K562 (cell line): ENCODE results near the gene COX7A2. TPM values are rescaled to one million over a fixed set of nuclear protein-coding genes. Genes with fewer than 3 reads are reported as not detected.

Experiments
- ATAC-seq: fragments of 200-7000 bp; cut with Tn5 transposase; 3 replicates; pipeline ENCODE4 v1.9.1; 2020; ENCODE audit warnings: moderate library complexity
- BruUV-seq: library from RNA; stranded (reverse); fragments of 400-500 nt; replicated peaks from 2 replicates; lab custom pipeline; 2021; lab: Mats Ljungman, UMichigan
- CTCF ChIA-PET: fragments of 300-600 bp; formaldehyde crosslinking; extraction: SDS; loops from one replicate; lab custom pipeline; 2021; ENCODE audit warnings: low intra/inter-chr PET ratio; lab: Yijun Ruan, JAX
- POLR2A ChIA-PET: fragments of 300-600, 350-650 bp; sonication (Branson Sonifier 250); formaldehyde crosslinking; extraction: SDS; loops from one replicate; lab custom pipeline; 2021; ENCODE audit warnings: antibody characterized with exemption, inconsistent platforms; lab: Yijun Ruan, JAX
- DNase-seq, 4 experiments: peaks; one replicate each; pipeline versions ENCODE4 v3.0.0 to v3.0.0-alpha.2; 2011 to 2018; ENCODE audit warnings: low spot score in 3 of 4, mixed read lengths in 3 of 4; ENCODE audit errors: extremely low read depth in 1 of 4
- FAIRE-seq: peaks from 2 replicates; lab custom pipeline; 2011; peaks lifted over from hg19 to GRCh38; lab: Jason Lieb, UNC
- H2AFZ ChIP-seq: 2 replicates; pipeline ENCODE4 v1.6.0; 2011; ENCODE audit warnings: low read depth, low read length, control low read depth, inconsistent platforms
- H3K27ac ChIP-seq: fragments of 200-600 bp; 3 replicates; pipeline ENCODE4 v1.8.0; 2011; ENCODE audit warnings: low read depth, mild to moderate bottlenecking, control low read depth, inconsistent platforms, low read length, moderate library complexity, mixed read lengths; ENCODE audit errors: extremely low read depth
- H3K27me3 ChIP-seq, 2 experiments: fragments of 300-600 bp in 1 of 2; 2 replicates in 1 of 2; 3 replicates in 1 of 2; pipeline versions ENCODE4 v1.6.0 to v1.8.0; 2011; ENCODE audit warnings: inconsistent platforms in 2 of 2, low read length in 2 of 2, mild to moderate bottlenecking in 1 of 2, mixed read lengths in 1 of 2, moderate library complexity in 1 of 2; ENCODE audit not compliant: control insufficient read depth in 2 of 2, insufficient read depth in 2 of 2
- H3K36me3 ChIP-seq: fragments of 300-600 bp; 3 replicates; pipeline ENCODE4 v1.8.0; 2011; ENCODE audit warnings: mild to moderate bottlenecking, low read length, inconsistent platforms; ENCODE audit not compliant: control insufficient read depth, insufficient read depth
- H3K4me1 ChIP-seq, 2 experiments: fragments of 200-600 bp in 1 of 2; replicated peaks in 1 of 2; 2 replicates in 1 of 2; 3 replicates in 1 of 2; pipeline versions ENCODE4 v1.5.1 to v1.8.0; 2011; ENCODE audit warnings: inconsistent platforms in 2 of 2, low read length in 2 of 2, mild to moderate bottlenecking in 1 of 2, mixed read lengths in 1 of 2, moderate library complexity in 1 of 2; ENCODE audit not compliant: control insufficient read depth in 2 of 2, insufficient read depth in 2 of 2
- H3K4me2 ChIP-seq: 2 replicates; pipeline ENCODE4 v1.6.1; 2011; ENCODE audit warnings: low read length, control low read depth, inconsistent platforms, mixed read lengths; ENCODE audit not compliant: insufficient read depth
- H3K4me3 ChIP-seq: fragments of 200-600 bp; sonication (generic), shearing (Covaris generic); 2 replicates; pipeline ENCODE4 v1.5.1; 2016; ENCODE audit warnings: control low read depth, inconsistent platforms
- H3K79me2 ChIP-seq: fragments of 200-600 bp; 3 replicates; pipeline ENCODE4 v1.8.0; 2011; ENCODE audit warnings: low read length, inconsistent platforms; ENCODE audit not compliant: control insufficient read depth, insufficient read depth
- H3K9ac ChIP-seq, 2 experiments: 2 replicates each; pipeline versions ENCODE4 v1.6.0 to v1.6.1; 2011; ENCODE audit warnings: low read depth in 2 of 2, low read length in 2 of 2, control low read depth in 1 of 2, inconsistent platforms in 1 of 2, mild to moderate bottlenecking in 1 of 2, mixed read lengths in 1 of 2; ENCODE audit not compliant: insufficient read depth in 1 of 2
- H3K9me1 ChIP-seq: one replicate; pipeline ENCODE4 v1.6.0; 2011; ENCODE audit warnings: inconsistent platforms, mild to moderate bottlenecking, low read length, moderate library complexity; ENCODE audit not compliant: control insufficient read depth, insufficient read depth
- H3K9me3 ChIP-seq: replicated peaks from 2 replicates; pipeline ENCODE4 v1.5.1; 2011; ENCODE audit warnings: low read depth, low read length, inconsistent platforms; ENCODE audit not compliant: control insufficient read depth, insufficient read depth
- H4K20me1 ChIP-seq: replicated peaks from 2 replicates; pipeline ENCODE4 v1.6.1; 2011; ENCODE audit warnings: low read length, inconsistent platforms, mixed read lengths; ENCODE audit not compliant: control insufficient read depth, insufficient read depth
- BRCA1 ChIP-seq, 2 experiments: fragments of 450-650 bp in 1 of 2; sonication (generic) in 1 of 2; formaldehyde crosslinking in 1 of 2; IDR thresholded peaks; 2 replicates each; pipeline versions ENCODE4 v1.5.0 to v1.6.1; 2017 to 2020; ENCODE audit warnings: mild to moderate bottlenecking in 1 of 2, missing genetic modification reagents in 1 of 2
- CBX1 ChIP-seq: sonication (generic); IDR thresholded peaks from 2 replicates; pipeline ENCODE4 v1.6.1; 2016; ENCODE audit warnings: antibody characterized with exemption, low read depth, mild to moderate bottlenecking
- ELF1 ChIP-seq: fragments of 200-800 bp; sonication (Bioruptor generic); IDR thresholded peaks from 2 replicates; pipeline ENCODE4 v1.6.1; 2016; ENCODE audit warnings: missing genetic modification characterization, missing compliant biosample characterization
- JUN ChIP-seq, 2 experiments: sonication (generic) in 1 of 2; formaldehyde crosslinking in 1 of 2; IDR thresholded peaks; 2 replicates each; pipeline versions ENCODE4 v1.6.1 to v1.8.0; 2012 to 2022; ENCODE audit warnings: borderline replicate concordance in 2 of 2, mild to moderate bottlenecking in 2 of 2, improper control_type of control experiment in 1 of 2, low read depth in 1 of 2, low read length in 1 of 2, missing genetic modification reagents in 1 of 2
- JUND ChIP-seq, 2 experiments: IDR thresholded peaks; 2 replicates in 1 of 2; 3 replicates in 1 of 2; pipeline ENCODE4 v1.6.1; 2011; ENCODE audit warnings: borderline replicate concordance in 2 of 2, low read depth in 2 of 2, low read length in 2 of 2, improper control_type of control experiment in 1 of 2, missing biosample characterization in 1 of 2, missing genetic modification characterization in 1 of 2, missing genetic modification reagents in 1 of 2
- MAFG ChIP-seq: fragments of 450-650 bp; conservative IDR thresholded peaks from 2 replicates; pipeline ENCODE4 v1.6.1; 2016; ENCODE audit warnings: missing genetic modification characterization, missing compliant biosample characterization
- NFIC ChIP-seq: fragments of 450-650 bp; IDR thresholded peaks from 2 replicates; pipeline ENCODE4 v1.6.1; 2017; ENCODE audit warnings: mild to moderate bottlenecking, inconsistent platforms
- PTBP1 ChIP-seq: fragments of 200-400 bp; formaldehyde crosslinking; IDR thresholded peaks from 2 replicates; pipeline ENCODE4 v1.6.1; 2017; ENCODE audit warnings: low read depth, low read length
- SOX6 ChIP-seq: fragments of 450-650 bp; IDR thresholded peaks from 2 replicates; pipeline ENCODE4 v1.6.1; 2014; ENCODE audit warnings: mild to moderate bottlenecking
- THRAP3 ChIP-seq: fragments of 450-650 bp; IDR thresholded peaks from 2 replicates; pipeline ENCODE4 v1.6.1; 2016; ENCODE audit warnings: mild to moderate bottlenecking, inconsistent platforms, borderline replicate concordance
- YY1 ChIP-seq, 3 experiments: IDR thresholded peaks; 2 replicates each; pipeline ENCODE4 v1.6.1; 2011; ENCODE audit warnings: low read length in 2 of 3, mild to moderate bottlenecking in 2 of 3, moderate library complexity in 2 of 3, borderline replicate concordance in 1 of 3, control low read depth in 1 of 3, low read depth in 1 of 3; ENCODE audit not compliant: insufficient read depth in 3 of 3, insufficient replicate concordance in 2 of 3, control insufficient read depth in 1 of 3, insufficient read length in 1 of 3; ENCODE audit errors: extremely low read depth in 1 of 3
- ZFX ChIP-seq: sonication (generic); formaldehyde crosslinking; IDR thresholded peaks from 2 replicates; pipeline ENCODE4 v1.8.0; 2022; ENCODE audit warnings: mild to moderate bottlenecking, missing genetic modification reagents, moderate library complexity
- ZNF507 ChIP-seq: conservative IDR thresholded peaks from 2 replicates; pipeline ENCODE4 v1.6.1; 2017; ENCODE audit warnings: missing genetic modification characterization, missing compliant biosample characterization
- ZNF79 ChIP-seq: fragments of 250-450 bp; sonication (Bioruptor Pico); IDR thresholded peaks from 2 replicates; pipeline ENCODE4 v1.4.0; 2020; ENCODE audit warnings: low read depth, mild to moderate bottlenecking, moderate library complexity
- WGBS: fragments of 100-300 bp; shearing (Covaris generic); methylation state at CpG from one replicate; pipeline ENCODE4 v1.1.6; 2016; ENCODE audit warnings: low coverage, mixed read lengths; ENCODE audit not compliant: insufficient coverage; ENCODE audit errors: missing lambda C conversion rate; 5-methylcytosine and 5-hydroxymethylcytosine counted together
- in situ Hi-C: fragments of 300-500 bp; cut with MboI; formaldehyde crosslinking; loops from 4 replicates; pipeline ENCODE4 v1.15.0; 2018; ENCODE audit warnings: inconsistent platforms, mixed read lengths
- intact Hi-C: fragments of 100-400 bp; cut with micrococcal nuclease; formaldehyde crosslinking; loops from 2 replicates; pipeline ENCODE4 v1.14.2; 2022
- polyA plus RNA-seq, 8 experiments: library from polyadenylated mRNA; depleted of rRNA in 4 of 8; stranded (reverse) in 5 of 8; unstranded in 3 of 8; fragments of >200 nt; fragmentation: Nextera tagmentation in 2 of 8; fragmentation: Illumina TruSeq in 1 of 8; extraction: Ambion mirVana in 2 of 8; extraction: Trizol in 1 of 8; gene quantifications; 2 replicates each; pipeline versions ENCODE4 v1.2.1 to v1.2.3, GENCODE V29; 2011 to 2014; ENCODE audit warnings: inconsistent platforms in 1 of 8, missing spikeins in 1 of 8
- total RNA-seq, 7 experiments: library from RNA; depleted of rRNA in 6 of 7; stranded (reverse); fragments of >200 nt in 6 of 7; fragmentation: Illumina TruSeq in 2 of 7; extraction: Trizol in 2 of 7; gene quantifications; 2 replicates each; pipeline versions ENCODE4 v1.2.1 to v1.2.3, GENCODE V29; 2011 to 2021; ENCODE audit warnings: low replicate concordance in 1 of 7
- TF ChIP-seq, protein P1 (sequence below): sonication (generic); formaldehyde crosslinking; IDR thresholded peaks from 2 replicates; pipeline ENCODE4 v1.8.0; 2022; ENCODE audit warnings: missing genetic modification reagents, mild to moderate bottlenecking, borderline replicate concordance
- TF ChIP-seq, protein P2 (sequence below): fragments of 250-450 bp; sonication (Bioruptor Pico); IDR thresholded peaks from 2 replicates; pipeline ENCODE4 v1.8.0; 2021; ENCODE audit warnings: mild to moderate bottlenecking, moderate library complexity

COX7A2 gene
- total and polyA plus RNA-seq, 9 of the 15 experiments (the other 6 are each of a cell fraction or from before 2014, with no cell fraction given): 234 to 2,216 (median 585) TPM

DNA sequence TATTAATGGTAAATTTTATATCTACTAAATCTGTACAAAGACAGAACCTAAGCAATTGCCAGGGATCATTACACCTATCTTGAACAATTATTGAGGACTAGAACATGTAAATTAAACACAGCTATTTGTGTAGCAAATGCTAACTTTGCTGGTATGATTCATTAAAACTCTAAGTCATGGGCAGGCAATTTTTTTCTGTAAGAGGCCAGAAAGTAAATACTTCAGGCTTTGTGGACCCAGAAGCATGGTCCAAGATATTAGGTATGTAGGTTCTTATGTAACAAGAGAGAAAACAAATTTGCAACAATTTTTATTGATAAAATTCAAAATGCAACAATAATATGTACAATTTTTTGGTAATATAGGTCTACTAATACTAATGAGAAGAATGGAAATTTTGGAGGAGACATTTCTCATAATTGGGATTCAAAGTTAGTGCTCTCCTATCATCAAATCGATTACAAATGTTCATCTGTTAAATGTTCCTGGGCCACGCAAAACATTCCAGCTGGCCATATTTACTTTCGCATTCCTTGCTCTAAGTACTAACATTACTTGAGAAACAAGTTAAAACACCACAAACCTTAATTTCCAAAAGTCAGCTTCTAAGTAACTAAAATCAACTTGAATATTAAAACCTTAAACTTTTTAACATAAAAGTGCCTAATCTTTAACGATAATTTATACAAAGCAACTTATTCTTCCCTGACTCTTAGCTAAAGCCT is 36.7 kb upstream of the COX7A2 start (continued):
- TF ChIP-seq BRCA1 (IDR thresholded peaks at IDR 0.05): no peak
- TF ChIP-seq BRCA1 (CRISPR knock-in tag; IDR thresholded peaks at IDR 0.05): no peak
- no peak for TF ChIP-seq ELF1 (tag)
- no peak for TF ChIP-seq MAFG (tag)
- TF ChIP-seq JUN (IDR thresholded peaks at IDR 0.05; ENCODE audit: borderline replicate concordance, low read depth, low read length): no peak
- TF ChIP-seq JUN (CRISPR knock-in tag; IDR thresholded peaks at IDR 0.05; ENCODE audit: borderline replicate concordance): no peak
- no peak for TF ChIP-seq ZNF507 (tag)

DNA sequence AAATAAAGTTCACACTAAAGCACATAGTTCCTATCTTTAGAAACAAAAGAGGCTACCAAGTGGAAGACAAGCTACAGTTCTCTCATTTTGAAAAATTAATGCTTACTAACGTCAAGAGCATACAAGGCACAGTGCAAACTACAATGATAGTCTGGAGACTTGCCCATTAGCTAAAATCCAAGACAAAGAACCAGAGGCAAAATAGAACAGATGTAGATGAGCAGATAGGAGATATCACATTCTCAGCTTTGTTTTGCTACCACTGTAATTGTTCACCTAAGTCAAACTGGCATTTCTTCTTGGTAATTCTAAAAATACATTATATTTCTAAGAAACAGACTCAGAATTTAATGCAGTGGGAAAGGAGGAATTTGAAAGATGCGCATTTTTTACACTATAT is 35.8 kb upstream of the COX7A2 start:
- no TSS peak for BruUV-seq
- no peaks in the 10 kb centered on the region for H3K9me1 ChIP-seq
- intact Hi-C loops: no loop called here
- CTCF ChIA-PET: no interaction called here
- 17% methylated on average over 2 of the region's 2 CpGs for WGBS
- H3K4me3 ChIP-seq: no peak overlapping the region
- ATAC-seq (no peak), DNase-seq (peak in 2 of 4 experiments; percentile 14 to 22), FAIRE-seq (peak; percentile 70)
- H3K27me3 ChIP-seq: no peaks in the 10 kb centered on the region
- H3K79me2 ChIP-seq: peaks cover 97% of the 10 kb centered on the region
- H3K36me3 ChIP-seq: peaks cover 11% of the 10 kb centered on the region; the same call in 2 of the 3 replicates
- POLR2A ChIA-PET: interaction anchor here (0.7 to 1.7 kb wide), 5 partner anchors 10 to 297 kb away, joined by 3 to 5 read pairs (median 3); no protein-coding TSS in a partner anchor
- in situ Hi-C loops: no loop called here
- peak overlapping the region in 1 of 2 experiments; percentile 23; a peak in 1 of 4 replicates for H3K9ac ChIP-seq
- no peak overlapping the region for H2AFZ ChIP-seq
- peaks cover 0 to 25% of the 10 kb centered on the region in 2 experiments; a peak in 3 of 5 replicates for H3K4me1 ChIP-seq
- no peaks in the 10 kb centered on the region for H3K9me3 ChIP-seq
- H4K20me1 ChIP-seq: no peaks in the 10 kb centered on the region; the same call in 1 of the 2 replicates
- peak overlapping the region; percentile 19; the same call in 1 of the 3 replicates for H3K27ac ChIP-seq
- H3K4me2 ChIP-seq: no peak overlapping the region
- no peak for TF ChIP-seq ZNF79 (CRISPR knock-in tag)
- TF ChIP-seq SOX6: peak; percentile 92
- TF ChIP-seq, protein P1, sequence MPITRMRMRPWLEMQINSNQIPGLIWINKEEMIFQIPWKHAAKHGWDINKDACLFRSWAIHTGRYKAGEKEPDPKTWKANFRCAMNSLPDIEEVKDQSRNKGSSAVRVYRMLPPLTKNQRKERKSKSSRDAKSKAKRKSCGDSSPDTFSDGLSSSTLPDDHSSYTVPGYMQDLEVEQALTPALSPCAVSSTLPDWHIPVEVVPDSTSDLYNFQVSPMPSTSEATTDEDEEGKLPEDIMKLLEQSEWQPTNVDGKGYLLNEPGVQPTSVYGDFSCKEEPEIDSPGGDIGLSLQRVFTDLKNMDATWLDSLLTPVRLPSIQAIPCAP (CRISPR knock-in tag): no peak
- TF ChIP-seq PTBP1: no peak
- TF ChIP-seq ZFX (CRISPR knock-in tag): no peak
- TF ChIP-seq CBX1: no peak
- TF ChIP-seq THRAP3: no peak
- TF ChIP-seq YY1 (IDR thresholded peaks at IDR 0.05; ENCODE audit: borderline replicate concordance in 1 of 3, control insufficient read depth in 1 of 3, extremely low read depth in 1 of 3, insufficient read depth in 3 of 3, insufficient read length in 1 of 3, insufficient replicate concordance in 2 of 3, low read depth in 1 of 3, low read length in 2 of 3): no peak
- TF ChIP-seq JUND (IDR thresholded peaks at IDR 0.05; ENCODE audit: borderline replicate concordance, low read depth, low read length): no peak
- TF ChIP-seq JUND (tag; IDR thresholded peaks at IDR 0.05; ENCODE audit: borderline replicate concordance, low read depth, low read length): no peak
- TF ChIP-seq, protein P2, sequence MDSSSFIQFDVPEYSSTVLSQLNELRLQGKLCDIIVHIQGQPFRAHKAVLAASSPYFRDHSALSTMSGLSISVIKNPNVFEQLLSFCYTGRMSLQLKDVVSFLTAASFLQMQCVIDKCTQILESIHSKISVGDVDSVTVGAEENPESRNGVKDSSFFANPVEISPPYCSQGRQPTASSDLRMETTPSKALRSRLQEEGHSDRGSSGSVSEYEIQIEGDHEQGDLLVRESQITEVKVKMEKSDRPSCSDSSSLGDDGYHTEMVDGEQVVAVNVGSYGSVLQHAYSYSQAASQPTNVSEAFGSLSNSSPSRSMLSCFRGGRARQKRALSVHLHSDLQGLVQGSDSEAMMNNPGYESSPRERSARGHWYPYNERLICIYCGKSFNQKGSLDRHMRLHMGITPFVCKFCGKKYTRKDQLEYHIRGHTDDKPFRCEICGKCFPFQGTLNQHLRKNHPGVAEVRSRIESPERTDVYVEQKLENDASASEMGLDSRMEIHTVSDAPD (CRISPR knock-in tag): no peak
- peak; percentile 54 for TF ChIP-seq NFIC
